GM23248 (cell line): ENCODE data around the gene NUP42.

Experiments
- EZH2 ChIP-seq: fragments of 200-600 bp; sonication (generic); IDR thresholded peaks from 2 replicates; pipeline ENCODE4 v1.6.1; 2018; ENCODE audit warnings: antibody characterized with exemption, mild to moderate bottlenecking; ENCODE audit not compliant: insufficient read depth, poor library complexity, severe bottlenecking
- EZH2phosphoT487 ChIP-seq: fragments of 200-600 bp; sonication (generic); IDR thresholded peaks from 2 replicates; pipeline ENCODE4 v1.6.1; 2018; ENCODE audit warnings: antibody characterized with exemption, moderate library complexity, mild to moderate bottlenecking, low read depth; ENCODE audit not compliant: insufficient read depth

- no peak for TF ChIP-seq EZH2
- TF ChIP-seq EZH2phosphoT487 = no peak
Observed at GRCh38 chr7:23183279-23184012, 1.6 kb downstream of the NUP42 start.
